ENCODE results near the gene NUDT8. TPM values are rescaled to one million over a fixed set of nuclear protein-coding genes. Genes with fewer than 3 reads are reported as not detected.

The NUDT8 gene
- total and polyA plus RNA-seq, 2 experiments from 2014 or later: 5.0 to 15.1 TPM

- TF ChIP-seq CREB1 (CRISPR knock-in tag; IDR thresholded peaks at IDR 0.05; ENCODE audit: low read depth) (no peak), EZH2phosphoT487 (IDR thresholded peaks at IDR 0.05; ENCODE audit: unreplicated experiment) (no peak), POLR2AphosphoS5 (IDR thresholded peaks at IDR 0.05; ENCODE audit: low read depth) (no peak), EZH2 (IDR thresholded peaks at IDR 0.05; ENCODE audit: low read depth, unreplicated experiment) (no peak), NANOG (IDR thresholded peaks at IDR 0.05; ENCODE audit: borderline replicate concordance) (no peak), ETS1 (IDR thresholded peaks at IDR 0.05) (no peak), STAT1 (IDR thresholded peaks at IDR 0.05; ENCODE audit: unreplicated experiment) (no peak)
- TF ChIP-seq, protein P1, sequence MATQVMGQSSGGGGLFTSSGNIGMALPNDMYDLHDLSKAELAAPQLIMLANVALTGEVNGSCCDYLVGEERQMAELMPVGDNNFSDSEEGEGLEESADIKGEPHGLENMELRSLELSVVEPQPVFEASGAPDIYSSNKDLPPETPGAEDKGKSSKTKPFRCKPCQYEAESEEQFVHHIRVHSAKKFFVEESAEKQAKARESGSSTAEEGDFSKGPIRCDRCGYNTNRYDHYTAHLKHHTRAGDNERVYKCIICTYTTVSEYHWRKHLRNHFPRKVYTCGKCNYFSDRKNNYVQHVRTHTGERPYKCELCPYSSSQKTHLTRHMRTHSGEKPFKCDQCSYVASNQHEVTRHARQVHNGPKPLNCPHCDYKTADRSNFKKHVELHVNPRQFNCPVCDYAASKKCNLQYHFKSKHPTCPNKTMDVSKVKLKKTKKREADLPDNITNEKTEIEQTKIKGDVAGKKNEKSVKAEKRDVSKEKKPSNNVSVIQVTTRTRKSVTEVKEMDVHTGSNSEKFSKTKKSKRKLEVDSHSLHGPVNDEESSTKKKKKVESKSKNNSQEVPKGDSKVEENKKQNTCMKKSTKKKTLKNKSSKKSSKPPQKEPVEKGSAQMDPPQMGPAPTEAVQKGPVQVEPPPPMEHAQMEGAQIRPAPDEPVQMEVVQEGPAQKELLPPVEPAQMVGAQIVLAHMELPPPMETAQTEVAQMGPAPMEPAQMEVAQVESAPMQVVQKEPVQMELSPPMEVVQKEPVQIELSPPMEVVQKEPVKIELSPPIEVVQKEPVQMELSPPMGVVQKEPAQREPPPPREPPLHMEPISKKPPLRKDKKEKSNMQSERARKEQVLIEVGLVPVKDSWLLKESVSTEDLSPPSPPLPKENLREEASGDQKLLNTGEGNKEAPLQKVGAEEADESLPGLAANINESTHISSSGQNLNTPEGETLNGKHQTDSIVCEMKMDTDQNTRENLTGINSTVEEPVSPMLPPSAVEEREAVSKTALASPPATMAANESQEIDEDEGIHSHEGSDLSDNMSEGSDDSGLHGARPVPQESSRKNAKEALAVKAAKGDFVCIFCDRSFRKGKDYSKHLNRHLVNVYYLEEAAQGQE (IDR thresholded peaks at IDR 0.05; ENCODE audit: unreplicated experiment): no peak
These were observed 43.8 kb downstream of the NUDT8 start (continued) for GRCh38 chr11:67585911-67586310.

GRCh38 chr11:67584881-67585873 is 44.6 kb downstream of the NUDT8 start:
- H3K4me1 Mint-ChIP-seq: peaks cover 47% of the 10 kb centered on the region
- no peak for TF ChIP-seq EZH2phosphoT487 (IDR thresholded peaks at IDR 0.05; ENCODE audit: unreplicated experiment)
- TF ChIP-seq POLR2AphosphoS5 (IDR thresholded peaks at IDR 0.05; ENCODE audit: low read depth): no peak
- TF ChIP-seq STAT1 (IDR thresholded peaks at IDR 0.05; ENCODE audit: unreplicated experiment): no peak
- no peak for TF ChIP-seq CREB1 (CRISPR knock-in tag; IDR thresholded peaks at IDR 0.05; ENCODE audit: low read depth)
- no peak for TF ChIP-seq JUNB (IDR thresholded peaks at IDR 0.05; ENCODE audit: unreplicated experiment)
- TF ChIP-seq, protein P1 (IDR thresholded peaks at IDR 0.05; ENCODE audit: unreplicated experiment): no peak

More at GRCh38 chr11:67584881-67585873, 44.6 kb downstream of the NUDT8 start:
- H3K4me3 Mint-ChIP-seq: peak overlapping the region; percentile 85
- H3F3A ChIP-seq (replicated peaks; ENCODE audit: low read depth): peaks cover 20% of the 10 kb centered on the region
- peaks cover 2% of the 10 kb centered on the region; the same call in 2 of the 3 replicates for H3K9me3 Mint-ChIP-seq
- peaks cover 17% of the 10 kb centered on the region; the same call in 1 of the 2 replicates for H4K20me1 ChIP-seq (replicated peaks; ENCODE audit: insufficient read depth)
- peaks cover 50% of the 10 kb centered on the region for H3K36me3 Mint-ChIP-seq (ENCODE audit: low read depth)
- peaks cover 27% of the 10 kb centered on the region for H3K79me2 ChIP-seq (replicated peaks; ENCODE audit: insufficient read depth)
- H3K9me2 ChIP-seq (ENCODE audit: insufficient read depth): no peaks in the 10 kb centered on the region
- H3K4me1 ChIP-seq (ENCODE audit: insufficient read depth): peaks cover 31% of the 10 kb centered on the region
- H3K27me3 Mint-ChIP-seq (ENCODE audit: insufficient read depth, low read depth, poor library complexity): peaks cover 30% of the 10 kb centered on the region
- H3K36me3 ChIP-seq (ENCODE audit: insufficient read depth): peaks cover 11% of the 10 kb centered on the region; the same call in 1 of the 2 replicates
- peak overlapping the region; percentile 88 for H3K4me3 ChIP-seq
- H3K27me3 ChIP-seq (ENCODE audit: insufficient read depth): no peaks in the 10 kb centered on the region
- H3K27ac Mint-ChIP-seq: peak overlapping the region; percentile 93
- peak overlapping the region; percentile 95 for H3K4me2 ChIP-seq
- ATAC-seq (peak; percentile 3; the same call in 2 of the 3 replicates), DNase-seq (ENCODE audit: low spot score) (no peak)
- H3K27ac ChIP-seq (ENCODE audit: low read depth): 0 out of 2 replicates have a peak overlapping the region, but pooled peaks have one; percentile 69
- no peak overlapping the region for H2AFZ ChIP-seq

All from GM23338 (cell line).